GM12874 (cell line): Measurements from ENCODE around the gene TCEAL4.

Source experiments
- TF ChIP-seq, protein P1 (sequence below): IDR thresholded peaks from 2 replicates; pipeline ENCODE4 v1.5.1; 2011; ENCODE audit warnings: low read depth, mild to moderate bottlenecking, control low read depth, low read length, moderate library complexity; ENCODE audit not compliant: insufficient read depth

The TCEAL4 gene

DNA sequence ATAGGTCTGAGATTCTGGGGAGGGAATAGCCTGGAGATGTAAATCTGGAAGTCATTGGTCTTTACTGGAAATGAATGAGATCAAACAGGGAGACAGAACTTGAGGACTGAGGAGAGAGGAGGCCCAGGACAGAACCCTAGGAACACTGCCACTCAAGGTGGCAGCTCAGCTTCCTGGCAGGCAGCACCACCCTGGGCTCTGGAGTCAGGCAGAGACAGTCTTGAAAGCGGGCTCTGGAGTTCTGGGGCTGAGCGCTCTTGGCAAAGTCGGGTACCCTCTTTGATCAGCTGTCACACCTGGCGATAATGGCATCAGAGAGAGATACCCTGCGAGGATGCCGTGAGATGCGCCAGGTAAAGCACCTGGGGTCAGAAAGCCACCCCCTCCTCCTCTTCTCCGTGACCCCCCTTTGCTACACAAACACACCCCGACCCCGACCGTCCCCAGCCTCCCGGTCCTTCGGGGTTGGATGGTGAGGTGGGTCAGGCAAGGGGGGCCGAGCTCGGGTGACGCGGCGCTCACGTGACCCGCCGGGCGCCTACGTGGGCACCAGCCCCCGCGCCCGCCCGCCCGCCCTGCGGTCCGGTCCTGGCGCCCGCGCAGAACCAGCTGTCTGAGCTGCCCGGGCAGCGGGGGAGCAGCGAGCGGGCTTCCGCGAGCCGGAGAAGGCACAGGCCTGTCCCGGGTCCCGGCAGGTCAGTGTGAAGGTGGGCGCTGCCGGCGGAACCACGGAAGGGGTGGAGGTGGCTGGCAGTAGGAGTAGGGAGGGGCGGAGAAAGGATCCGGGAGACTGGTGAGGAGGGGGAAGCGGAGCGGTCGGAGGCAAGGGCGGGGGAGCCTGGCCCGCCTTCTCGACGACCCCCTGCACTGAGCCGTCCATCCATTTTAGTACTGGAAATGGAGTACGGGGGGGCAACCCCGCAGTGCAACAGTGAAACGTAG is 22.3 kb downstream of the TCEAL4 start, which contains the start of gene TCEAL3:
Gene TCEAL3, plus strand, starts transcription at position 600 of the 942 bp plus-strand sequence. CDS start 1,102 bp downstream, outside the sequence.
- TF ChIP-seq, protein P1, sequence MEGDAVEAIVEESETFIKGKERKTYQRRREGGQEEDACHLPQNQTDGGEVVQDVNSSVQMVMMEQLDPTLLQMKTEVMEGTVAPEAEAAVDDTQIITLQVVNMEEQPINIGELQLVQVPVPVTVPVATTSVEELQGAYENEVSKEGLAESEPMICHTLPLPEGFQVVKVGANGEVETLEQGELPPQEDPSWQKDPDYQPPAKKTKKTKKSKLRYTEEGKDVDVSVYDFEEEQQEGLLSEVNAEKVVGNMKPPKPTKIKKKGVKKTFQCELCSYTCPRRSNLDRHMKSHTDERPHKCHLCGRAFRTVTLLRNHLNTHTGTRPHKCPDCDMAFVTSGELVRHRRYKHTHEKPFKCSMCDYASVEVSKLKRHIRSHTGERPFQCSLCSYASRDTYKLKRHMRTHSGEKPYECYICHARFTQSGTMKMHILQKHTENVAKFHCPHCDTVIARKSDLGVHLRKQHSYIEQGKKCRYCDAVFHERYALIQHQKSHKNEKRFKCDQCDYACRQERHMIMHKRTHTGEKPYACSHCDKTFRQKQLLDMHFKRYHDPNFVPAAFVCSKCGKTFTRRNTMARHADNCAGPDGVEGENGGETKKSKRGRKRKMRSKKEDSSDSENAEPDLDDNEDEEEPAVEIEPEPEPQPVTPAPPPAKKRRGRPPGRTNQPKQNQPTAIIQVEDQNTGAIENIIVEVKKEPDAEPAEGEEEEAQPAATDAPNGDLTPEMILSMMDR, result no peak

DNA sequence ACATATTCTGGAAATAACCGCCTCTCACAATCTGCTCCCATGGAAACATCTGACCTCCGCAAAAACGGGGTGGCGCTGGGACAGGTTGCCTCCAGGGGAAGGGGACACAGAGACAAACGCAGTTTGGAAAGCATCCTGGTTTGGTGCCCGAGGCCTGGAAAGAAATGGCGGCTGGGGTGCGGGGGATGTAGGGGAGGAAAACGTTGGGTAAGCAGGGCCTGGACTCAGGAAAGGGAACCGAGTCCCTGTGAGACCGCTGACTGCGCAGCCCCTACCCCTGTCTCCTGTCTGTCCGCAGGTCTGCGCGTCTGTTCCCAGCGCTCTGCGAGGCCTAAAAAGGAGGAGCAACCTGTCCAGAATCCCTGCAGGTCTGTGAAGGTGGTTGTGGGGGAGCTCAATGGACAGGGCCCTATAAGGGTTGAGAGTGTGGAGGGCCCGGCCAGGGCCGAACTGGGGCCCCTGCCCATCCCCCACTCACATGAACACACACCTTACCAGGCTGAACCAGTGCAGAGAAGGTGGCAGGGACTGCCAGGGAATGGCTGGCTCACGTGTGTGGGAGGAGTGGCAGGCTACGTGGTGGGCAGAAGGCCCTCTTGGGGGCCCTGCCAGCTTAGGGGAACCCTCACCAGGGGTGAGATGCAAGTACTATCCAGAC is 23.1 kb downstream of the TCEAL4 start:
- TF ChIP-seq, protein P1, result no peak

DNA sequence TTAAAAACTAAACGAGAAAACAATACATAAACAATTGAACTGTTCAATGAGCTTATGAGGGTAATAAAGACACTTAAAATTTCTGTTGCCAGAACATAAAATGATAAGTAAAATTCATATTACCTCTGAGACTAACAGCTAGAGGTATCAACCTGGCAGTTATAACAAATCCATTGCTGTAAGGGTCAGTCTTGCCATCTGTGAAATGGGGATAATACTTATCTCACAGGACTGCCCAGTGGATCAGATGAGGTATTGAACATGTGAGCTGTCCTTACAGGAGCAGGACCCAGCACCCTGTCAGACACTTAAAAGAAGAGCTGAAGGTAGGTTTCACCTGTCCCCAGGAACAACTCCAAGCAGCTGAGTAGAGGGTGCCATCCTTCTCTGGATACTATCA is 25.0 kb downstream of the TCEAL4 start:
- TF ChIP-seq, protein P1, result no peak

DNA sequence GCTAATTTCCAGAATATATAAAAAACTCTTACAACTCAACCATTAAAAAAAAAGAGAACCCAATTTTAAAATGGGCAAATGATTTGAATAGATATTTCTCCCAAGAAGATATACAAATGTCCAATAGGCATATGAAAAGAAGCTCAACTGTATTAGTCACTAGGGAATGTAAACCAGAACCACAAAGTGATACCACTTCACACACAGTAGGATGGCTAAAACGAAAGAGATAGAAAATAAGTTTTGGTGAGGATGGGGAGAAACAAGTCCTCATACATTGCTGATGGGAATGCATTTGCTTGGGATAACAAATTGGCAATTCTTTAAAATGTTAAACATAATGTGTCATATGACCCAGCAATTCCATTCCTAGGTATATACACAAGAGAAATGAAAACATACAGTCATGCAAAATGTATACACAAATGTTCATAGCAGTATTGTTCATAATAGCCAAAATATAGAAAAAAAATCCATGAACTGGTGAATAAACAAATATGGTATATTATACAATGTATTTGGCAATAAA is 28.1 kb downstream of the TCEAL4 start:
- TF ChIP-seq, protein P1, result no peak

DNA sequence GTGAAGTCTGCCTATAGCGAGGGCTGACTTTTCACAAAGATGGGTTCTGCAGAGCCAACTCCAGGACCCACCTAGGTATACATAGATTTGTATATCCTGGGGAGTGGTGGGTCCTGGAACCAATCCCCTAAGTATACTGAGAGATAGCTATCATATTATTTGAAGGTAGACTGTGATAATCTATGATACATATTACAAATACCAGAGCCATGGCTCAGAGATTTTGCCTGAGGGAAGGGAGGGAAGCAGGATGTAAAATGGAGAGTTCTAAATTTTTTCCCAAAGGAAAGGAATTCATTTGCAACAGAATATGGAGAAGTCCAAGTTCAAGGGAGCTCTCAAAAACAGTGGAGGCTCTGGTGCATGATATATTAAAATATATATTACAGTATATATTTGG is 29.7 kb downstream of the TCEAL4 start:
- TF ChIP-seq, protein P1, result no peak

DNA sequence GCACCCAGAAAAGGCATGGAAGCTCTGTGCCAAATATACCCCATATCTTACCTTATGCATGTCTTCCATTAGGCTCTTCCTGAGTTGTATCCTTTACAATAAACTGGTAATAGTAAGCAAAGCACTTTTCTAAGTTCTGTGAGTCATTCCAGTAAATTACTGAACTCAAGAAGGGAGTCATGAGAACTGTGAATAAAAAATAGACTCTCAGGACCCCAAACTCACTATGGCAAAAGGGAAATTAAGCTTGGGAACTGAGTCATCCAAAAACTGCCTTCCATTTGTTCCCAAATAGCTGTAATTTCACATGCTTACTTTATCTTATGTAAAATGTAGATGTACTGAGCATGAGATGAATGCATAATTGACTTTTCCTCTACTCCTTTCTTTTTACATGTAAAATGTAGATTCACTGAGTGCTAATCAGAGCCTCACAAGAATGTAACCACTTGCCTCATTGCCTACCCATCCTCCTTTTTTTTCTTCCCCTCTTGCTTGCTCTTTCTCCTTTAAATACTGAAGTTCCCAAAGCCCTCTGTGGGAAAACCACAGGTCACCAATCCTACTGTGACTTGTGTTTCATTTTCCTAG is 30.6 kb downstream of the TCEAL4 start:
- TF ChIP-seq, protein P1, result no peak
